D341Med (cell line): ENCODE data around the gene IQSEC2.

Experiments used
- DNase-seq: peaks from one replicate; pipeline ENCODE4 v3.0.0; 2012; ENCODE audit warnings: low spot score

IQSEC2 gene

GRCh38 chrX:53266914-53267313, 14.5 kb downstream of the IQSEC2 start:
- DNase-seq, result no peak

- DNase-seq, result no peak
These were observed 15.4 kb downstream of the IQSEC2 start for GRCh38 chrX:53265771-53266574.

GRCh38 chrX:53263597-53264094, 17.7 kb downstream of the IQSEC2 start:
- DNase-seq, result no peak

- no peak for DNase-seq
These were observed 18.4 kb downstream of the IQSEC2 start for GRCh38 chrX:53262918-53263394.

- DNase-seq, result no peak
These were observed 19.0 kb downstream of the IQSEC2 start for GRCh38 chrX:53262189-53262917.

- no peak for DNase-seq
These were observed 19.9 kb downstream of the IQSEC2 start for GRCh38 chrX:53261355-53261972.

GRCh38 chrX:53260836-53261235, 20.5 kb downstream of the IQSEC2 start:
- DNase-seq, result no peak

GRCh38 chrX:53257670-53258423, 23.5 kb downstream of the IQSEC2 start:
- no peak for DNase-seq

- DNase-seq, result no peak
These were observed 24.2 kb downstream of the IQSEC2 start for GRCh38 chrX:53257166-53257565.

- DNase-seq, result no peak
These were observed 24.8 kb downstream of the IQSEC2 start for GRCh38 chrX:53256446-53257041.

- DNase-seq, result no peak
These were observed 25.6 kb downstream of the IQSEC2 start for GRCh38 chrX:53255738-53256191.

- DNase-seq, result no peak
These were observed 26.6 kb downstream of the IQSEC2 start for GRCh38 chrX:53254570-53255461.

- DNase-seq, result no peak
These were observed 27.9 kb downstream of the IQSEC2 start for GRCh38 chrX:53253293-53254020.

- DNase-seq, result no peak
These were observed 30.1 kb downstream of the IQSEC2 start for GRCh38 chrX:53251307-53251706.

- DNase-seq, result no peak
These were observed 30.8 kb downstream of the IQSEC2 start for GRCh38 chrX:53250556-53250955.

GRCh38 chrX:53249408-53250042, 31.9 kb downstream of the IQSEC2 start:
- DNase-seq, result no peak

- no peak for DNase-seq
These were observed 33.5 kb downstream of the IQSEC2 start for GRCh38 chrX:53247928-53248327.

- DNase-seq, result no peak
These were observed 35.2 kb downstream of the IQSEC2 start for GRCh38 chrX:53246231-53246630.

GRCh38 chrX:53244610-53245009, 36.8 kb downstream of the IQSEC2 start:
- no peak for DNase-seq
